HG03571 (cell line): ENCODE results near the gene KANSL2.
"Not testable (repeated sequence)": the region's sequence is repeated elsewhere in the genome, so short reads cannot be mapped to it uniquely, and the experiment has no call there.

ENCODE experiments used
- ATAC-seq: cut with Tn5 transposase; IDR thresholded peaks from one replicate; pipeline ENCODE4 v1.9.1; 2021; ENCODE audit not compliant: unreplicated experiment

KANSL2 gene, protein sequence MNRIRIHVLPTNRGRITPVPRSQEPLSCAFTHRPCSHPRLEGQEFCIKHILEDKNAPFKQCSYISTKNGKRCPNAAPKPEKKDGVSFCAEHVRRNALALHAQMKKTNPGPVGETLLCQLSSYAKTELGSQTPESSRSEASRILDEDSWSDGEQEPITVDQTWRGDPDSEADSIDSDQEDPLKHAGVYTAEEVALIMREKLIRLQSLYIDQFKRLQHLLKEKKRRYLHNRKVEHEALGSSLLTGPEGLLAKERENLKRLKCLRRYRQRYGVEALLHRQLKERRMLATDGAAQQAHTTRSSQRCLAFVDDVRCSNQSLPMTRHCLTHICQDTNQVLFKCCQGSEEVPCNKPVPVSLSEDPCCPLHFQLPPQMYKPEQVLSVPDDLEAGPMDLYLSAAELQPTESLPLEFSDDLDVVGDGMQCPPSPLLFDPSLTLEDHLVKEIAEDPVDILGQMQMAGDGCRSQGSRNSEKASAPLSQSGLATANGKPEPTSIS

DNA sequence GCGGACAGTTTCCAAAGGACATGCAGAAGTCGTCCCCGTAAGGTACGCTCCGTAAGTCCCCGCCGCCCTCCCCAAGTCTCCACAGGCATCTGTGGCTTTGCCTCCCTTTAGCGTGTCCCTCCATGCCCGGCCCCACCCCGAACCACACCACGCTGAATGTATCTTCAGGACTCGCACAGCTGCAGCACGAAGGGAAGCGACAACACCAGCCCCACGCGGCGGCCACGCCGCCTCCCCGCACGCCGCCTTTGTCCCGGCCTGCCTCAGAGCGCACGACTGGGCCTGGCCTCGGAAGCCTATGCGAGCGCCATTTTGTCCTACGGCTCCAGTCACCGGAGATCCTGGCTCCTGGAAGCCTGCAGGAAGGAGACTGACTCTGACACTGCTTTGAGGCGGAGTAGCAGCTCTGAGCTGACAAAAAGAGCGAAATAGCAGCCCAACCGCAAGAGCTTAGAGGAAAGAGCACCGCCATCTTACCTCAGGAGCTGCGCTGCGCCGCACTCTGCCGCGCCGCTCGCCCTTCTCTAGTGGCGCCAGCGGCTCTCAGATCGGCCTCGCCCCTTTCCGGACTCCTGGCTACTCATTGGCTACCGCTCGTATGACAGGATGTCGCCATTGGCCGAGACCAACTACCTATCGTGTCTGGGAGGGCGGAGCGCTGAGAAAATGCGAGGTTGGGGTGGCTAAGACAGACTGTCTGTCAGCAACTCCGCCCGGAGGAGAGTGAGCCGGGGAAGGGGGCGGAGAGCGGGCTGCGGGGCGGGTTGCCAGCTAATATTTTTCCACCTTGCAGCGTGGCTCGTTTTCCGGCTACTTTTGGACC lies at the start of gene KANSL2:
Gene KANSL2 (minus strand): TSS at position 529 of the 823 bp plus-strand sequence. CDS start 606 bp downstream, outside the sequence.
- ATAC-seq, result peak; percentile 97

DNA sequence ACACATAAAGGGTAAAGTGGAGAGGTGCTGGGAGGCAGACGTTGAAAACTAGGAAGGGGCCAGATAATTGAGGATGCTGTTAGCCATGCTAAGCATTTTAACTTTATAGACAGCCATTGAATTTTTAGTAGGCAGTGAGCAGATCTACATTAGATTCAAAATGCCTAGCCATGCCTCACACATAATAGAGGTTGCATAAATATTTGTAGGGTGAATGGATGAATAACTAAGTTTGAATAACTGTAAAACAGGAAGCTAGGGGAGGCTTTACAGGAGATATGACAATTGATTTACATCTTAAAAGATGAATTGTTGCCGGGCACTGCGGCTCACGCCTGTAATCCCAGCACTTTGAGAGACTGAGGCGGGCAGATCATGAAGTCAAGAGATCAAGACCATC lies 46.8 kb upstream of the KANSL2 start:
- ATAC-seq, result no peak

DNA sequence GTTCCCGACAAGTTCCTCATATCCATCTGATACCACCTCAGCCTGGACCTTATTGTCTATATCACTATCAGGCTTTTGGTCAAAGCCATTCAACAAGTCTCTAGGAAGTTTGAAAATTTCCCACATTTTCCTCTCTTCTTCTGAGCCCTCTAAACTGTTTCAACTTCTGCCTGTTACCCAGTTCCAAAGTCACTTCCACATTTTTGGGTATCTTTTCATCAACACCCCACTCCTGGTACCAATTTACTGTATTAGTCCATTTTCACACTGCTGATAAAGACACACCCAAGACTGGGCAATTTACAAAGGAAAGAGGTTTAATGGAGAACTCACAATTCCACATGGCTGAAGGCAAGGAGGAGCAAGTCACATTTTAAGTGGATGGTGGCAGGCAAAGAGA lies 38.7 kb upstream of the KANSL2 start:
- ATAC-seq, result not testable (repeated sequence)

DNA sequence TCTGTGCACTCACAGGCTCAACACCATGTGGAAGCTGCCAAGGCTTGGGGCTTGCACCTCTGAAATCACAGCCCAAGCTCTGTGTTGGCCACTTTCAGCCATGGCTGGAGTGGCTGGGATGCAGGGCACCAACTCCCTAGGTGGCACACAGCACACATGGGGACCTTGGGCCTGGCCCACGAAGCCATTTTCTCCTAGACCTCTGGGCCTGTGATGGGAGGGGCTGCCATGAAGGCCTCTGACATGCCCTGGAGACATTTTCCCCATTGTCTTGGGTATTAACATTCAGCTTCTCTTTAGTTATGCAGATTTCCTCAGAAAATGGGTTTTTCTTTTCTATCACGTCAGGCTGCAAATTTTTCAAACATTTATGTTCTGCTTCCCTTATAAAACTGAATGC lies 38.1 kb upstream of the KANSL2 start:
- ATAC-seq, result not testable (repeated sequence)

DNA sequence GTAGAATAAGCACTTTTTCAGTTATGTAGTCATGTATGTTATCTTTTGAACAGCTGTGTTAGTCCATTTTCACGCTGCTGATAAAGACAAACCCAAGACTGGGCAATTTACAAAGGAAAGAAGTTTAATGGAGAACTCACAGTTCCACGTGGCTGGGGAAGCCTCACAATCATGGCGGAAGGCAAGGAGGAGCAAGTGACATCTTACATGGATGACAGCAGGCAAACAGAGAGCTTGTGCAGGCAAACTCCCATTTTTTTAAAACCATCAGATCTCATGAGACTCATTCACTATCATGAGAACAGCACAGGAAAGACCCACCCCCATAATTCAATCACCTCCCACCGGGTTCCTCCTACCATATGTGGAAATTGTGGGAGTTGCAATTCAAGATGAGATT lies 37.0 kb upstream of the KANSL2 start:
- ATAC-seq, result not testable (repeated sequence)

DNA sequence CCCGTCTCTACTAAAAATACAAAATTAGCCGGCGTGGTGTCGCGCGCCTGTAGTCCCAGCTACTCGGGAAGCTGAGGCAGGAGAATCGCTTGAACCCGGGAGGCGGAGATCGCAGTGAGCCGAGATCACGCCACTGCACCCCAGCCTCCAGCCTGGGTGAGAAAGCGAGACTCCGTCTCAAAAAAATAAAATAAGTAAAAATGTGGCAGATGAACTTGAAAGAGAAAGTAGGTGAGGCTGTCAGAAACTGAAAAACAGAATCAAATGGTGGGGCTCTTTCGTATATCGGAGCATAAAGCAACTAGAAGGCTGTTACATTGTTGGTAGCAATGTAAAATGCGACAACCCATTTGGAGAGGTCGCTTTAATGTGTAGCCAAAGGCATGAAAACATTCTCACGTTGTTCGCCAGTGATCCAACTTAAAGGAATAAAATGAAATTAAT lies 35.2 kb upstream of the KANSL2 start:
- ATAC-seq, result no peak

DNA sequence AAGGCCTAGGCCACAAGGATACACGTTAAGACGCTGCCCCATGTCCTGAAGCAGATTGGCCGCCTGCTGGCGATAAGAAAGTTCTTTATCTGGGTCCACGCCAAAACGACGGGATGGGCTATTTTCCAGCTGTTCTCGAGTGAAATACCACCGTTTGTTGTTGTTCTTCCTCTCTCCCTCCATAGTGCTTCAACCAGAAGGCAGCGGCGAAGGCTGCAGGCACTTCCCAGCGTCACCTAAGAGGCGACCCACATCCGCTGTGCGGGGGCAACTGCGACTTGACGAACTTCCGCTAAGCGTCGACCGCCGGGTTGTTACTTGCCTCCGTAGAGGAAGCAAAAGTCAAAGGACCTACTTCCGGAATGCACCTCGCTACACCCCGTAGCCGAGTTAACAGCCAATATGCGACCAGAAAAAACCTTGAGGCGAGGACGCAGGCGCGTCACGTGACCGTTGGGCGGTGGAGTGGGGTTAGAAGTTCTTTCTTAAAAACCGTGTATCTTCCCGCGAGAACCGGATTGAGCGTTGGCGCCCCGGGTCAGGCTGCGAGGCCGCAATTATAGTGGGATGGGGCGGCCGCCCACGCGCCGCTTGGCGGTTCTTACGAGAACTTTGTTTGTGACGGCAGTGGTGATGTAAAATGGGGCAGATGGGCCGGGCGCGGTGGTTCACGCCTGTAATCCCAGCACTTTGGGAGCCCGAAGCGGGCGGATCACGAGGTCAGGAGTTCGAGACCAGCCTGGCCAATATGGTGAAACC lies 34.6 kb upstream of the KANSL2 start, which contains the start of gene CCNT1:
Gene CCNT1 (minus strand): TSS at position 215 of the 759 bp plus-strand sequence. CDS start 32 bp downstream, at position 183.
- peak; percentile 97 for ATAC-seq

DNA sequence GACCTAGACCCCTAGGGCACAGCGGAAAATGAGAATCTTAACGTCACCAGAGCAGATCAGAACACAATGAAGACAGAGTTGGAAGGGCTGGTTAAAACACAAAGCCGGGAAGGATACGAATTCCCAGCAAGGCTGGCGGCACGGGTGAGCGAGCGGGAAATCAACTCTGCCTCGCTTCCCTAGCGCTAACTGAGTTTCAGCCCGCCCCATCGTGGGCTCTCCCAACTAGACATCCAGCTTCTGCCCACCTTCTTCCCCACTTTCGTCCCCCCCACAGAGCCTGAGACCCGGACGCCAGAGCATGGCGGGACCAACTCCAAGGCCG lies 34.1 kb upstream of the KANSL2 start:
- peak; percentile 22 for ATAC-seq

DNA sequence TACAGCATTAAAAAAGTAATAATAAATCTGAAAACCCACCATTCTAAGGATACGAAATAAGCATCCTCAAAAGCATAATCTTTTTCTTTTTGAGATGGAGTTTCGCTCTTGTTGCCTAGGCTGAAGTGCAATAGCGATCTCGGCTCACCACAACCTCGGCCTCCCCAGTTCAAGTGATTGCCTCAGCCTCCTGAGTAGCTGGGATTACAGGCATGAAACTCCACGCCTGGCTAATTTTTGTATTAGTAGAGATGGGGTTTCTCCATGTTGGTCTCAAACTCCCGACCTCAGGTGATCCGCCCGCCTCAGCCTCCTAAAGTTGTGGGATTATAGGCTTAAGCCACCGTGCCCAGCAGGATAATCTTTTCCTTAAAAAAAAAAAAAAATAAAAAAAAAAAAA lies 30.2 kb upstream of the KANSL2 start:
- ATAC-seq, result no peak

DNA sequence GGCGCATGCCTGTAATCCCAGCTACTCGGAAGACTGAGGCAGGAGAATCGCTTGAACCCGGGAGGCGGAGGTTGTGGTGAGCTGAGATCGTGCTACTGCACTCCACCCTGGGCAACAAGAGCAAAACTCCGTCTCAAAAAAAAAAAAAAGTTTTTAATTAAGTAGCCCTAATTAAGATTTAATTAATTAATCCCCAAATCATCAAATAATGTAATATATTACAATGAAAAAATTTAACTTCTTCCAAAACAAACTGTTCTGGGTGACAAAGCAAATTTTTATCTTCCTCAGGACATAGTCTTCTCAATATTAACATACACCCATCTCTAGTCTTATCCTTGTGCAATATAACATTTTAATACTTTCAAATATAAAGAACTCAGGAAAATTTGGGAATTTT lies 16.8 kb upstream of the KANSL2 start:
- ATAC-seq, result not testable (repeated sequence)

DNA sequence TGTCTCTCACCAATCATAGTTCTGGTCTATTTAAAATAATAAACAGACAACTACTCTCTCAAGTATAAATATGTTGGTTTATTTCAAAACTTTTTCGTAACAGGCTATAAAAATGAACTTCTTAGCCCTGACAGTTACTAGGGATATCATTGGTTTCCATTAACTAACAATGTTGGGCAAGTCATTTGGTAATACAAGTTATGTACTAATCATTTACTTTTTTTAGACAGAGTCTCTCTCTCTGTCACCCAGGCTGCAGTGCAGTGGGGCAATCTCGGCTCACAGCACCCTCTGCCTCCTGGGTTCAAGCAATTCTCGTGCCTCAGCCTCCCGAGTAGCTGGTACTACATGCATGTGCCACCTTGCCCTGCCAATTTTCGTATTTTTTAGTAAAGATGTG lies 14.6 kb upstream of the KANSL2 start:
- ATAC-seq, result no peak

DNA sequence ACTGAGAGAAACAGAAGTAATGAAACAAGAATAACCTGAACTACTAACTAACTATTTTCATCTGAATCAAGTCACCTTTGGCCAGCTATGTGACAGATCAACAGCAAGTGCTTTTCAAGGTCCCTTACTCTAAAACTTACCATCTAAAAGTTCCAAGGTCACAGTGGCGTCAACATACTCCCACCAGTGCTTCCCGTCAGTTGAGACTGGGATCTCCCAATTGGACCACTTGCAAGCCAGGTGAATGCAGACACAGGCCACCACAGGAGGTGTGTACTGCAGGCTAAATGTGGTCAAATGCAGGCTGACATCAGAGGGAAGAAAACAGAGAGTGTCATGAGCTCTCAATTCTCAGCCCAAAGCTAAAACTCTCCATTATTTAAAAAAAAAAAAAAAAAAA lies 13.8 kb upstream of the KANSL2 start:
- no peak for ATAC-seq

DNA sequence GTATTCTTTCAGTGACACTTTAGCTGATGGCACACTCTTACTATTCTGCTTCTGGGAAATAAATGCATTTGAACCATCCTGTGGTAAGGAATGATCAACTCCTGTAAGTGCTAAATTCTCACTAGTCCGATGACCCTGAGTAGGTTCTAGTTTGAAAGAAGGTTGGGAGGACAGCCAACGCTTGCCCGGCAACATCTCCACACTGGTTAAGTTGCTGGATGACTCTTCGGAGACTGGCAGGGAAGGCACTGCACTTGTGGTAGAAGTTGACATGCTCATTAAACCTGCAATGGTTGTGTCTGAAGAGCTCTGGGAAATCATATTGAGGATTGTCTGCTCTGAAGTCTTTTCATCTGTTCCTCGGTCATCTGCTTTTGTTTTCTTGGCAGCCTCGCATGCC lies 12.0 kb upstream of the KANSL2 start:
- ATAC-seq, result no peak

DNA sequence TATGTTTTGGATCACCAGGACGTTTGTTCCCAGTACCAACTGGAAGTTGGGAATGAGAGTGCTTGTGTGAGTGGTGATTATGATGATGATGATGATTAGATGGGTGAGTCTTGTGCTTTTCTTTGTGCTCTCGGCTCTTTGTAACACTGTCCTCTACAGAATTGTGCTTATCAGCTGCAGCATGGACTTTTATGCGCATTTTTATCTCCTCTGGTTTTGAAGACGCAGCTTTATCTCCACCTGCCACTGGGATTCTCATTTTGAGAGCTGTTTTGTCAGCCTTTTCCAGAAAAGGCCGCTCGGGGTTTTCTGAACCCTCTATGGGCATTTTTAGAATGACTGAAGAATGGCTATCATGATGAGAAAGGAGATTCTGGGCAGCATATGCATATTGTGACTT lies 11.5 kb upstream of the KANSL2 start:
- no peak for ATAC-seq

DNA sequence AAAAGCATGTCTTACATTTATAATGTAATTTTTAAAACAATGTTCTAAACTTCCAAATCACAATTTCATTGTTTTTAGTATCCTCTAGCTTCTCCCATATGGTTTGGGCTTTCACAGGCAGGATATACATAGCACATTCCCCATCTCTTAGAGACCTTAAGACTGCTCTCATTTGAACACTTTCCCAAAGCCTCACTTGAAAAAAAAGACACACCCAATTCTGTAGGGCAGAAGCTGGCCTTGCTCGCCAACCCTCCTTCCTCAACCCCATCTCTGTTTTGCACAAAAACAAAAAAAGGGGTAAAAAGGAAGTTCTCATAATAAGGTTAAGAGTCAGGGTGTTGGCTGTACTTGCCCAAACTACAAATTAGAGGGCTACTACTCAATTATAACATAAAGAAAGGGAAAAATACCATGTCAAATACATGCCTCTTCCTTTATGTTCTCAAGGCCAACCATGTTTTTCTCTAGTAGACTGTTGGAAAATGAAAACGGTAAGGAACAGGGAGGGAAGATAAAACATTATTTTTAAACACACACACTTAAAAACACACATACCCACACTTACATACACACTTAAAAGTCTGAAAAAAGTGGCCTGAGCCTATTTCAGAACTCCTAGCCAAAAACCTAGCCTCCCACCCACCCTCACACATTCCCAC lies 9.9 kb upstream of the KANSL2 start:
- no peak for ATAC-seq

DNA sequence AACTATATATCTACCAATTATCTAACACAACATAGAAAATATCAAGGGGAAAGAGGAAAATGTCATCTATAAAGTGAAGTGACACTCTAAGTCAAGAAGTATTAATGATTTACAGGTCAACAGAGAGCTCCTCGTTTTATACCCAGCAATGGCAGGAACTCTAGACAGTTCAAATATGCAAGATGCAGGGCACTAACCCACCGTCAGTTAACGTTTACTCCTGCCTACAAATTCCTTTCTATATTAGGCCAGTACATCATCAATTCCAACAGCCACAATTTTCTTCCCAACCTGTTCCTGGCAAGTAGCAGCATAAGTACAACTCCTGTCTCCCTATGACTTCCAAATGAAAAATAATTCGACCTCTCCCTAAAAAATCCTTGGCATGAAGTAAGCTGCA lies 9.0 kb upstream of the KANSL2 start:
- no peak for ATAC-seq

DNA sequence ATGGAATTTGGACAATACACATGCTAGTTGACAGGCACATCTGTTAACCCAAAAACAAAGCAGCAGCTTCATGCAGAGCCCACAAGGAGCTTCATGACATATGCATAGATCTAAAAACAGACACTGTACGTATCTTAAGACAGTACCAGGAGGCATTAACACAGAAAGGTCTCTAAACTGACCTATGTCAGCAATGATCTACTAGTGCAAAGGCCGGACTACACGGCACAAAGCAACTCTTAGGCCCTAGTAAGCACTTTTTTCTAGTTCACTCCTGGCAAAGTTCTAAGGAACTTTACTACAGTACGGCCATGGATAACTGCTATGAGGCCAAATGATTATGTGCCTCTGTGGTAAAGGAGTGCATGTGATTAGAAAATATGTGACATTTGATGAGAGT lies 8.4 kb upstream of the KANSL2 start:
- ATAC-seq, result no peak

DNA sequence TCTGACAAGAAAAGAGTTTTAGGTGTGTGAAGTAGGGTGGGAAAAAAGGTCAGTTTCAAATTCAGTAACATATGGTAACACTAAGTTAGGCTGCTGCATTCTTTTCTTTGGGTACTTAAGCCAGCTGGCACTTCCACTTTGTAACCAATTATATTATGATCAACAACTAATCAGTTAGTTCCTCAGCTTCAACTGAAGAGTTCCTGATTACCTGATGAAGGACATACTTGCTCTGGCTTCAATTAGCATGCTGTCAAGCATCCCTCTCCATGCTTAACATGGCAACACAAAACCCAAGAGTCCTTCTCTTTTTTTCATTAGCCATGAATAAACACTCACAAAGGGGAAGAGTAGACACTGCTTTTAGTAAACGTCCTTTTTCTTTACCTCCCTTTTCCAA lies 6.8 kb upstream of the KANSL2 start:
- ATAC-seq, result no peak

DNA sequence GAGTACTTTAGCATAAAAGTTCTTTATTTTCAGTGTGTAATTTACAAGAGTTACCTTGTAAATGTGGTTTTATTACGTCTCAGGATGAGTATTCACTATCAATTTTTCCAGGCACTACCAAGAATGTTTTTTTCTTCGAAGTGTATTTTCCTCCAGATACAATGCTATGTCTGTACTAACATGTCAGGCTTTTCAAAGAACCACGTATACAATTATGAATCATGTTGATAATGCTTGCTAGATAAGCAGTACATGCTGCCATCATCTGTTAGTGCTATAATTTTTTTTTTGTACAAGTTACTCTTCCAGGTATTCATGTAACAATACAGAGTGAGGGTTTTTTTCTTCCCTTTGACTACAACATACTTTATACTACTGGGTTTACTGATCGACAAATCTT lies 5.6 kb upstream of the KANSL2 start:
- no peak for ATAC-seq

DNA sequence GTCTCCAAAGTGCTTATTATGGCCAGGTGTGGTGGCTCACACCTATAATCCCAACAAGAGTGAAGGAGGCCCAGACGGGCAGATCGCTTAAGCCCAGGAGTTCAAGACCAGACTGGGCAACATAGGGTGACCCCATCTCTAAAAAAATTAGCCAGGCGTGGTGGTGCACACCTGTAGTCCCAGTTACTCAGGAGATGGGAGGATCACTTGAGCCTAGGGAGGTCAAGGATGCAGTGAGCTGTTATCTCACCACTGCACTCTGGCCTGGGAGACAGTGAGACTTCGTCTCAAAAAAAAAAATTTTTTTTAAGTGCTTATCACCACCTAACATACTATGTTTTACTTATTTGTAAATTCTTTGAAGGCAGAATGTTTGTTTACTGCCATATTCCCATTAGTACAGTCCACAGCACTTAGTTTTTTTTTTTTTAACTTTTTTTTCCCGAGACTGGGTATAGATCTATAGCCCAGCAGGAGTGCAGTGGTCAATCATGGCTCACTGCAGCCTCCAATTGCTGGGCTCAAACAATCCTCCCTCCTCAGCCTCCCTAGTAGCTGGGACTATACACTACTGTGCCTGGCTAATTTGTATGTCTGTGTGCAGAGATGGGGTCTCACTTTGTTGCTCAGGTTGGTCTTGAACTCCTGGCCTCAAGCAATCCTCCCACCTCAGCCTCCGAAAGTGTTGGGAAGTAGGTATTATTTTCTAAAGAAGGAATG lies 4.7 kb upstream of the KANSL2 start:
- no peak for ATAC-seq
